ENCODE data around the gene SYNDIG1.

DNA sequence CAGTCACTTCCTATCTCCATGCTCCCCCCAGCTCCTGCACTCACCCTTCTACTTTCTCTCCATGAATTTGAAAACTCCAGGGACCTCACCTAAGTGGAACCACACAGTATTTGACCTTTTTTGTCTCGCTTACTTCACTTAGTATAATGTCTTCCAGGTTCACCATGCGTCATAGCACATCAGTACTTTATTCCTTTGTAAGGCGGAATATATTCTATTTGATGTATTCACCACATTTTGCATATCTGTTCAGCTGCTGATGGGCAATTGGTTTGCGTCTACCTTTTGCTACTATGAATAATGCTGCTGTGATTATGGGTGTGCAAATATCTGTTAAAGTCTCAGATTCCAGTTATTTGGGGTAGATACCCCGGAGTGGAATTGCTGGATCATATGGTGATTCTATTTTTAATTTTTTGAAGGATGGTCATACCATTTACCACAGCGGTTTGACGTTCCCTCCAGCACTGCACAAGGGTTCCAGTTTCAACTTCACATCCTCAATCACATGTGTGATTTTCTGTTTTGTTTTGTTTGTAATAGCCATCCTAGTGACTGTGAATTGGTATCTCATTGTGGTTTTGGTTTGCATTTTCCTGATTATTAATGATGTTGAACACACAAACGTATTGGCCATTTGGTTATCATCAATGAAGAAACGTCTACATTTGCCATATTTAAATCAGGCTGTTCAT is 20.3 kb upstream of the SYNDIG1 start:
- TF ChIP-seq TCF12 (IDR thresholded peaks at IDR 0.05) (no peak), RFX5 (IDR thresholded peaks at IDR 0.05; ENCODE audit: low read length) (no peak), EP300 (IDR thresholded peaks at IDR 0.05; ENCODE audit: borderline replicate concordance in 1 of 2, low read depth in 1 of 2, low read length in 1 of 2) (no peak), POLR2AphosphoS5 (IDR thresholded peaks at IDR 0.05; ENCODE audit: low read depth, low read length) (no peak), NFIC (IDR thresholded peaks at IDR 0.05; ENCODE audit: borderline replicate concordance) (no peak), FOXJ3 (CRISPR knock-in tag; IDR thresholded peaks at IDR 0.05) (no peak), FOXM1 (IDR thresholded peaks at IDR 0.05; ENCODE audit: low read depth) (no peak), GATA2 (CRISPR knock-in tag; IDR thresholded peaks at IDR 0.05) (no peak)
- TF ChIP-seq, protein P1, sequence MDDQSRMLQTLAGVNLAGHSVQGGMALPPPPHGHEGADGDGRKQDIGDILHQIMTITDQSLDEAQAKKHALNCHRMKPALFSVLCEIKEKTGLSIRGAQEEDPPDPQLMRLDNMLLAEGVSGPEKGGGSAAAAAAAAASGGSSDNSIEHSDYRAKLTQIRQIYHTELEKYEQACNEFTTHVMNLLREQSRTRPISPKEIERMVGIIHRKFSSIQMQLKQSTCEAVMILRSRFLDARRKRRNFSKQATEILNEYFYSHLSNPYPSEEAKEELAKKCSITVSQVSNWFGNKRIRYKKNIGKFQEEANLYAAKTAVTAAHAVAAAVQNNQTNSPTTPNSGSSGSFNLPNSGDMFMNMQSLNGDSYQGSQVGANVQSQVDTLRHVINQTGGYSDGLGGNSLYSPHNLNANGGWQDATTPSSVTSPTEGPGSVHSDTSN (IDR thresholded peaks at IDR 0.05): no peak
- TF ChIP-seq, protein P2, sequence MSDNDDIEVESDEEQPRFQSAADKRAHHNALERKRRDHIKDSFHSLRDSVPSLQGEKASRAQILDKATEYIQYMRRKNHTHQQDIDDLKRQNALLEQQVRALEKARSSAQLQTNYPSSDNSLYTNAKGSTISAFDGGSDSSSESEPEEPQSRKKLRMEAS (IDR thresholded peaks at IDR 0.05; ENCODE audit: low read depth): no peak
- TF ChIP-seq, protein P3, sequence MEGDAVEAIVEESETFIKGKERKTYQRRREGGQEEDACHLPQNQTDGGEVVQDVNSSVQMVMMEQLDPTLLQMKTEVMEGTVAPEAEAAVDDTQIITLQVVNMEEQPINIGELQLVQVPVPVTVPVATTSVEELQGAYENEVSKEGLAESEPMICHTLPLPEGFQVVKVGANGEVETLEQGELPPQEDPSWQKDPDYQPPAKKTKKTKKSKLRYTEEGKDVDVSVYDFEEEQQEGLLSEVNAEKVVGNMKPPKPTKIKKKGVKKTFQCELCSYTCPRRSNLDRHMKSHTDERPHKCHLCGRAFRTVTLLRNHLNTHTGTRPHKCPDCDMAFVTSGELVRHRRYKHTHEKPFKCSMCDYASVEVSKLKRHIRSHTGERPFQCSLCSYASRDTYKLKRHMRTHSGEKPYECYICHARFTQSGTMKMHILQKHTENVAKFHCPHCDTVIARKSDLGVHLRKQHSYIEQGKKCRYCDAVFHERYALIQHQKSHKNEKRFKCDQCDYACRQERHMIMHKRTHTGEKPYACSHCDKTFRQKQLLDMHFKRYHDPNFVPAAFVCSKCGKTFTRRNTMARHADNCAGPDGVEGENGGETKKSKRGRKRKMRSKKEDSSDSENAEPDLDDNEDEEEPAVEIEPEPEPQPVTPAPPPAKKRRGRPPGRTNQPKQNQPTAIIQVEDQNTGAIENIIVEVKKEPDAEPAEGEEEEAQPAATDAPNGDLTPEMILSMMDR (IDR thresholded peaks at IDR 0.05): no peak
- TF ChIP-seq, protein P4, sequence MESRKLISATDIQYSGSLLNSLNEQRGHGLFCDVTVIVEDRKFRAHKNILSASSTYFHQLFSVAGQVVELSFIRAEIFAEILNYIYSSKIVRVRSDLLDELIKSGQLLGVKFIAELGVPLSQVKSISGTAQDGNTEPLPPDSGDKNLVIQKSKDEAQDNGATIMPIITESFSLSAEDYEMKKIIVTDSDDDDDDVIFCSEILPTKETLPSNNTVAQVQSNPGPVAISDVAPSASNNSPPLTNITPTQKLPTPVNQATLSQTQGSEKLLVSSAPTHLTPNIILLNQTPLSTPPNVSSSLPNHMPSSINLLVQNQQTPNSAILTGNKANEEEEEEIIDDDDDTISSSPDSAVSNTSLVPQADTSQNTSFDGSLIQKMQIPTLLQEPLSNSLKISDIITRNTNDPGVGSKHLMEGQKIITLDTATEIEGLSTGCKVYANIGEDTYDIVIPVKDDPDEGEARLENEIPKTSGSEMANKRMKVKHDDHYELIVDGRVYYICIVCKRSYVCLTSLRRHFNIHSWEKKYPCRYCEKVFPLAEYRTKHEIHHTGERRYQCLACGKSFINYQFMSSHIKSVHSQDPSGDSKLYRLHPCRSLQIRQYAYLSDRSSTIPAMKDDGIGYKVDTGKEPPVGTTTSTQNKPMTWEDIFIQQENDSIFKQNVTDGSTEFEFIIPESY (IDR thresholded peaks at IDR 0.05; ENCODE audit: borderline replicate concordance, low read depth): no peak

All from SK-N-SH (cell line).